ENCODE data around the gene GLG1. TPM values are rescaled to one million over a fixed set of nuclear protein-coding genes. Genes with fewer than 3 reads are reported as not detected.

GLG1 gene
- total RNA-seq, 1 donor from 2014 or later: 108 TPM

- no peaks in the 10 kb centered on the region for H3K36me3 ChIP-seq (ENCODE audit: control insufficient read depth, insufficient read depth, low read length)
- no peak overlapping the region for H3K4me3 ChIP-seq (ENCODE audit: low read depth, low read length)
- no peak for DNase-seq (ENCODE audit: low read depth)
- no peaks in the 10 kb centered on the region for H3K27me3 ChIP-seq (ENCODE audit: control insufficient read depth, insufficient read depth, low read length)
- TF ChIP-seq CTCF (IDR thresholded peaks at IDR 0.05; ENCODE audit: insufficient read depth, low read length, poor library complexity, severe bottlenecking): no peak
These were observed 22.8 kb downstream of the GLG1 start for GRCh38 chr16:74583926-74584666.

GRCh38 chr16:74582970-74583369 is 23.9 kb downstream of the GLG1 start:
- no peak for DNase-seq (ENCODE audit: low read depth)
- Histone ChIP-seq H3K36me3 (ENCODE audit: control insufficient read depth, insufficient read depth, low read length) (no peaks in the 10 kb centered on the region), H3K4me3 (ENCODE audit: low read depth, low read length) (no peak overlapping the region), H3K27me3 (ENCODE audit: control insufficient read depth, insufficient read depth, low read length) (no peaks in the 10 kb centered on the region)
- no peak for TF ChIP-seq CTCF (IDR thresholded peaks at IDR 0.05; ENCODE audit: insufficient read depth, low read length, poor library complexity, severe bottlenecking)

DNA sequence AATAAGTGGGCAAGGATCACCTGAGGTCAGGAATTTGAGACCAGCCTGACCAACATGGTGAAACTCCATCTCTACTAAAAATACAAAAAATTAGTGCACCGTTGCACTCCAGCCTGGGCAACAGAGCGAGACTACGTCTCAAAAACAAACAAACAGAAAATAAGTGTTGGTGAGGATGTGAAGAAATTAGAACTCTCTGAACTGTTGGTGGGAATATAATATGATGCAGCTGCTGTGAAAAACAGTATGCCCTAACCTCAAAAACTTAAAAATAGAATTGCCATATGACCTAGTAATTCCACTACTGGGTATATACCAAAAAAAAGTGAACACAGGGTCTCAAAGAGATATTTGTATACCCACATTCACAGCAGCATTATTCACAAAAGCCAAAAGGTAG is 26.1 kb downstream of the GLG1 start:
- no peak for DNase-seq (ENCODE audit: low read depth)
- no peak for TF ChIP-seq CTCF (IDR thresholded peaks at IDR 0.05; ENCODE audit: insufficient read depth, low read length, poor library complexity, severe bottlenecking)
- Histone ChIP-seq H3K36me3 (ENCODE audit: control insufficient read depth, insufficient read depth, low read length) (no peaks in the 10 kb centered on the region), H3K27me3 (ENCODE audit: control insufficient read depth, insufficient read depth, low read length) (no peaks in the 10 kb centered on the region), H3K4me3 (ENCODE audit: low read depth, low read length) (no peak overlapping the region)

GRCh38 chr16:74578838-74579237 is 28.1 kb downstream of the GLG1 start:
- no peak overlapping the region for H3K4me3 ChIP-seq (ENCODE audit: low read depth, low read length)
- no peak for TF ChIP-seq CTCF (IDR thresholded peaks at IDR 0.05; ENCODE audit: insufficient read depth, low read length, poor library complexity, severe bottlenecking)
- no peaks in the 10 kb centered on the region for H3K36me3 ChIP-seq (ENCODE audit: control insufficient read depth, insufficient read depth, low read length)
- no peaks in the 10 kb centered on the region for H3K27me3 ChIP-seq (ENCODE audit: control insufficient read depth, insufficient read depth, low read length)
- DNase-seq (ENCODE audit: low read depth): no peak

- no peak for DNase-seq (ENCODE audit: low read depth)
- no peak for TF ChIP-seq CTCF (IDR thresholded peaks at IDR 0.05; ENCODE audit: insufficient read depth, low read length, poor library complexity, severe bottlenecking)
- Histone ChIP-seq H3K27me3 (ENCODE audit: control insufficient read depth, insufficient read depth, low read length) (no peaks in the 10 kb centered on the region), H3K4me3 (ENCODE audit: low read depth, low read length) (no peak overlapping the region), H3K36me3 (ENCODE audit: control insufficient read depth, insufficient read depth, low read length) (no peaks in the 10 kb centered on the region)
These were observed 28.5 kb downstream of the GLG1 start for GRCh38 chr16:74578433-74578832.

DNA sequence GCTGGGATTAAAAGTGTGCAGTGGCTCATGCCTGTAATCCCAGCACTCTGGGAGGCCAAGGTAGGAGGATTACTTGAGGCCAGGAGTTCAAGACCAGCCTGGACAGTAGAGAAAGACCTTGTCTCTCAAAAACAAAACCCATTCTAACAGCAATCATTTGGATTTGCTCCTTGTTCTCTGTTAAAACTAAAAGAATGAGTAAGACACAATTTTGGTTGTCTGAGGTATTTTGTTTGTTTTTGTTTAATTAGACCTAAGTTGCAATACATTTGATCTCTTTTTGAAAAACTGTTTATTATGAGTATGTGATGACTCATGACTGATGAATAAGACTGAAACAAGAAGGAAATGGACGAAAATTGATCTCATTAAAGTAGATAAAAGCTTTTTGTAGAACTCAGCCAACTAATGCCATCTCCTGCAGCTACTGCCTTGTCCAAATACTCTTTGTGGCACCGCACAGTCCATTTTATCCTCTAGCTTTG is 29.0 kb downstream of the GLG1 start:
- no peak for DNase-seq (ENCODE audit: low read depth)
- H3K36me3 ChIP-seq (ENCODE audit: control insufficient read depth, insufficient read depth, low read length): no peaks in the 10 kb centered on the region
- TF ChIP-seq CTCF (IDR thresholded peaks at IDR 0.05; ENCODE audit: insufficient read depth, low read length, poor library complexity, severe bottlenecking): no peak
- no peaks in the 10 kb centered on the region for H3K27me3 ChIP-seq (ENCODE audit: control insufficient read depth, insufficient read depth, low read length)
- H3K4me3 ChIP-seq (ENCODE audit: low read depth, low read length): no peak overlapping the region
